ENCODE measurements around the gene PLK3. TPM values are rescaled to one million over a fixed set of nuclear protein-coding genes. Genes with fewer than 3 reads are reported as not detected.
"Not testable (repeated sequence)": the region's sequence is repeated elsewhere in the genome, so short reads cannot be mapped to it uniquely, and the experiment has no call there.

PLK3 gene
- polyA plus RNA-seq (2013, experiment 1 of 2): 7.2 TPM
- polyA plus RNA-seq (2013, experiment 2 of 2): 4.8 TPM

DNA sequence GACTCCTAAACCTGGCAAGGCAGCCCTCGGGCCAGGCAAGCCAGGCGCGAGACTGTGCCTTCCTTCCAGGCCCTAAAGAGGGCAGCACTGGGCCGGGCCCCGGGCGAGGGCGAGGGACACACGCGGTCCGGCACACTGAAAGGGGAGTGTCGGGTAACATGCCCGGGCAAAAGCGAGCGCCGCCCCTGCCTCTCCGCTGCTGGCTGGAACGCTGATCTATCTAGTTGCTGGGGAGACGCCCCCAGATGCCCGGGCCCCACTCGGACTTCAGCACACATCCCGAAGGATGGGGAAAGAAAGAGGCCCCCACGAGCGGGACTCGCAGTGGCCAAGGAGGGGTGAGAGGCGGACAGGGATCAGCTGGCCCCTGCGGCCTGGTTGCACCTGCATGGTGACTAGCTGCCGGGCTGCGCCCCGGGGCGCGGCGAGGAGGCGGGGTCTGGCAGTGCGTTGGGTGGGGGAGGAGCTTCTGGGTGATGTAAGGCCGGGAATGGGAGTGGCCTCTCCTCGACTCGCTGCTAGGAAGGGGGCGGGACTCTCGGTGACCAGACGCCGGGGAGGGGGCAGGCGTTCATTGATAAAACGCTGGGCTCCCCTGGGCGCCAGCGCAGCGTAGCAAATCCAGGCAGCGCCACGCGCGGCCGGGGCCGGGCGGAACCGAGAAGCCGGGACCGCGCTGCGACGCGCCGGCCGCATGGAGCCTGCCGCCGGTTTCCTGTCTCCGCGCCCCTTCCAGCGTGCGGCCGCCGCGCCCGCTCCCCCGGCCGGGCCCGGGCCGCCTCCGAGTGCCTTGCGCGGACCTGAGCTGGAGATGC is at the start of gene PLK3:
PLK3 (plus strand) TSS at position 608 of the 815 bp plus-strand sequence; CDS start at position 695, 87 bp downstream.
- under 1% methylated on average over 79 of the region's 79 CpGs for WGBS
- peak within 1 kb of the TSS; percentile 98 for H3K27ac ChIP-seq (ENCODE audit: low read depth, low read length)

GRCh38 chr1:44757420-44757819 is 42.8 kb upstream of the PLK3 start:
- Histone ChIP-seq H3K4me3 (ENCODE audit: low read length) (no peak overlapping the region), H3K9ac (ENCODE audit: low read depth, low read length) (no peak overlapping the region)

More for the DNA sequence above, at the start of gene PLK3:
- Histone ChIP-seq H3K4me3 (ENCODE audit: low read length) (peak within 1 kb of the TSS; percentile 62), H3K36me3 (ENCODE audit: insufficient read depth, low read length) (peaks cover 21% of the 10 kb centered on the region), H3K4me1 (ENCODE audit: insufficient read depth, low read length) (no peaks in the 10 kb centered on the region), H3K9ac (ENCODE audit: low read depth, low read length) (peak within 1 kb of the TSS; percentile 88), H3K9me3 (ENCODE audit: insufficient read depth, low read depth, low read length) (no peaks in the 10 kb centered on the region), H3K27me3 (ENCODE audit: insufficient read depth, low read length) (0 out of 2 replicates have a peak, but pooled peaks cover 5% of the 10 kb centered on the region)

DNA sequence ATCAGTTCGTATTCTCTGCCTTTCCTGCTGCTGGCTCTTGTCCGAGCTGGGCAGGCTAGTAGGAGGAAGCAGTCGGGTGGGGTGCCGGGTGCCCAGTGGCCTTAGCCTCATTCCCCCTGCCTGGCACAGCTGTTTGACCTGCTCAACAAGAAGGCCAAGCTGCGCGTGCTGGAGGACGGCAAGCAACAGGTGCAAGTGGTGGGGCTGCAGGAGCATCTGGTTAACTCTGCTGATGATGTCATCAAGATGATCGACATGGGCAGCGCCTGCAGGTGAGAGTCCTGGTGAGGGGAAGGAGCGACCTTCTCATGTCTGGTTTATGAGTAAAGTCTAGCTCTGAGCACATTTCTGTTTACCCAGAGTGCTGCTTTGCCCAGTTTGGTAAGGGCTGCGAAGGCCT is 41.1 kb upstream of the PLK3 start:
- Histone ChIP-seq H3K9ac (ENCODE audit: low read depth, low read length) (no peak overlapping the region), H3K4me1 (ENCODE audit: insufficient read depth, low read length) (no peaks in the 10 kb centered on the region), H3K27me3 (ENCODE audit: insufficient read depth, low read length) (no peaks in the 10 kb centered on the region), H3K4me3 (ENCODE audit: low read length) (no peak overlapping the region), H3K36me3 (ENCODE audit: insufficient read depth, low read length) (peaks cover 96% of the 10 kb centered on the region), H3K27ac (ENCODE audit: low read depth, low read length) (no peak overlapping the region), H3K9me3 (ENCODE audit: insufficient read depth, low read depth, low read length) (no peaks in the 10 kb centered on the region)
- 87% methylated on average over 11 of the region's 11 CpGs for WGBS

More at GRCh38 chr1:44757420-44757819, 42.8 kb upstream of the PLK3 start:
- H3K4me1 ChIP-seq (ENCODE audit: insufficient read depth, low read length): no peaks in the 10 kb centered on the region
- no peaks in the 10 kb centered on the region for H3K9me3 ChIP-seq (ENCODE audit: insufficient read depth, low read depth, low read length)
- H3K27me3 ChIP-seq (ENCODE audit: insufficient read depth, low read length): no peaks in the 10 kb centered on the region
- peaks cover 96% of the 10 kb centered on the region for H3K36me3 ChIP-seq (ENCODE audit: insufficient read depth, low read length)
- H3K27ac ChIP-seq (ENCODE audit: low read depth, low read length): no peak overlapping the region
- WGBS: 92% methylated on average over 2 of the region's 2 CpGs

DNA sequence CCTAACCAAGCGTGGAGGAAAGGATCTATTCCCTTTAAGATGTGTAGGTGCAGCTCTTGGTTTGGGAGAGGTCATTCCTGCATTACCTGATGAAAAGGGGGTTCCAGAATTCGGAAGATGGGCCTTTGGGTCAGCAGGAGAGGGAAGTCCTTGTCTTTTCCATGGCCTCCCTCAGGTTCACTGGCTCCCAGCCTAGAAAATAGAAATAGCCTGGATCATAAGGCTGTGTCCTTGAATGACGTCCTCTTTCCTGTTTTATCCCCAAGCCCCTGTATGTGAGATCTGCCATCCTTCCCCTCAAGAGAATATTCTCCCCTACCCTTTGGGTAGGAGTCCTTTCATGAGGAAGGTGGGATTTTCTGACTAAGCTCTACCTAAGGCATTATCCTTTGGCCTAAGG is 39.3 kb upstream of the PLK3 start:
- Histone ChIP-seq H3K4me1 (ENCODE audit: insufficient read depth, low read length) (no peaks in the 10 kb centered on the region), H3K27ac (ENCODE audit: low read depth, low read length) (no peak overlapping the region), H3K9ac (ENCODE audit: low read depth, low read length) (no peak overlapping the region), H3K9me3 (ENCODE audit: insufficient read depth, low read depth, low read length) (no peaks in the 10 kb centered on the region), H3K27me3 (ENCODE audit: insufficient read depth, low read length) (no peaks in the 10 kb centered on the region), H3K36me3 (ENCODE audit: insufficient read depth, low read length) (peaks cover 97% of the 10 kb centered on the region), H3K4me3 (ENCODE audit: low read length) (no peak overlapping the region)
- 89% methylated on average over 3 of the region's 3 CpGs for WGBS

DNA sequence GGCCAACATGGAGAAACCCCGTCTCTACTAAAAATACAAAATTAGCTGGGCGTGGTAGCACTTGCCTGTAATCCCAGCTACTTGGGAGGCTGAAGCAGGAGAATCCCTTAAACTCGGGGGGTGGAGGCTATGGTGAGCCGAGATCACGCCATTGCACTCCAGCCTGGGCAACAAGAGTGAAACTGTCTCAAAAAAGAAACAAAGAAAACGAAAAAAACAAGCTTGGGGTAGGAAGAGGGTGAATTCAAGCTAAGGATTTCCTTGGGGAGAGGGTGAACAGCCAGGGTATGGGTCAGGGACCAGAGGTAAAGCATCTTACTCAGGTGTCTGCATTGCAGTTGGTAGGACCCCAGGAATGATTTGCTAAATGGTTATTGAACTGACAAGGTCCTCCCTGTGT is 33.8 kb upstream of the PLK3 start:
- not testable (repeated sequence) for H3K4me1 ChIP-seq (ENCODE audit: insufficient read depth, low read length); H3K27ac ChIP-seq (ENCODE audit: low read depth, low read length); H3K4me3 ChIP-seq (ENCODE audit: low read length); H3K9ac ChIP-seq (ENCODE audit: low read depth, low read length); H3K9me3 ChIP-seq (ENCODE audit: insufficient read depth, low read depth, low read length); H3K27me3 ChIP-seq (ENCODE audit: insufficient read depth, low read length)
- 94% methylated on average over 6 of the region's 6 CpGs for WGBS
- H3K36me3 ChIP-seq (ENCODE audit: insufficient read depth, low read length): peaks cover 71% of the 10 kb centered on the region

- WGBS: under 1% methylated on average over 65 of the region's 65 CpGs
- peaks cover 44% of the 10 kb centered on the region for H3K36me3 ChIP-seq (ENCODE audit: insufficient read depth, low read length)
- H3K27ac ChIP-seq (ENCODE audit: low read depth, low read length): peak within 1 kb of the TSS; percentile 84
- peak within 1 kb of the TSS; percentile 99 for H3K9ac ChIP-seq (ENCODE audit: low read depth, low read length)
- peak within 1 kb of the TSS; percentile 71 for H3K4me3 ChIP-seq (ENCODE audit: low read length)
- H3K27me3 ChIP-seq (ENCODE audit: insufficient read depth, low read length): no peaks in the 10 kb centered on the region
- 0 out of 2 replicates have a peak, but pooled peaks cover 3% of the 10 kb centered on the region for H3K4me1 ChIP-seq (ENCODE audit: insufficient read depth, low read length)
- no peaks in the 10 kb centered on the region for H3K9me3 ChIP-seq (ENCODE audit: insufficient read depth, low read depth, low read length)
Observed at GRCh38 chr1:44775078-44775929, 24.9 kb upstream of the PLK3 start, which contains the start of gene RPS8. Gene RPS8, plus strand, starts transcription at chr1:44775540. Its CDS starts 57 bp downstream, at chr1:44775597.

GRCh38 chr1:44775930-44776729 is 24.0 kb upstream of the PLK3 start:
- peaks cover 52% of the 10 kb centered on the region for H3K36me3 ChIP-seq (ENCODE audit: insufficient read depth, low read length)
- peak overlapping the region; percentile 99 for H3K9ac ChIP-seq (ENCODE audit: low read depth, low read length)
- 0 out of 2 replicates have a peak, but pooled peaks cover 3% of the 10 kb centered on the region for H3K4me1 ChIP-seq (ENCODE audit: insufficient read depth, low read length)
- WGBS: 3% methylated on average over 36 of the region's 36 CpGs
- peak overlapping the region; percentile 84 for H3K27ac ChIP-seq (ENCODE audit: low read depth, low read length)
- peak overlapping the region; percentile 71 for H3K4me3 ChIP-seq (ENCODE audit: low read length)
- H3K27me3 ChIP-seq (ENCODE audit: insufficient read depth, low read length): no peaks in the 10 kb centered on the region
- no peaks in the 10 kb centered on the region for H3K9me3 ChIP-seq (ENCODE audit: insufficient read depth, low read depth, low read length)

DNA sequence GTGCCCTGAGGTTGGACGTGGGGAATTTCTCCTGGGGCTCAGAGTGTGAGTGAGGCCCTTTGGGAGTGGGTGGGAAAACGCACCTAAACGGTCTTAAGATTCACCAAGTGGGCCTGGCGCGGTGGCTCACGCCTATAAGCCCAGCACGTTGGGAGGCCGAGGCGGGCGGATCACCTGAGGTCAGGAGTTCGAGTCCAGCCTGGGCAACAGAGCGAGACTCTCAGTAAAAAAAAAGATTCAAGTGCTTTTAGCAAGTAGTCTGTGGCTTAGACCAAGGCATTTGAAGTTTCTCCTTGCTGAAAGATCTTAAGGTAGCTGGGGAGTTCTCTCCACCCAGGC is 23.5 kb upstream of the PLK3 start:
- WGBS: 39% methylated on average over 12 of the region's 12 CpGs
- H3K36me3 ChIP-seq (ENCODE audit: insufficient read depth, low read length): peaks cover 54% of the 10 kb centered on the region
- H3K9ac ChIP-seq (ENCODE audit: low read depth, low read length): peak overlapping the region; percentile 99
- peak overlapping the region; percentile 84 for H3K27ac ChIP-seq (ENCODE audit: low read depth, low read length)
- no peaks in the 10 kb centered on the region for H3K27me3 ChIP-seq (ENCODE audit: insufficient read depth, low read length)
- H3K4me3 ChIP-seq (ENCODE audit: low read length): peak overlapping the region; percentile 71
- H3K9me3 ChIP-seq (ENCODE audit: insufficient read depth, low read depth, low read length): no peaks in the 10 kb centered on the region
- 0 out of 2 replicates have a peak, but pooled peaks cover 3% of the 10 kb centered on the region for H3K4me1 ChIP-seq (ENCODE audit: insufficient read depth, low read length)

DNA sequence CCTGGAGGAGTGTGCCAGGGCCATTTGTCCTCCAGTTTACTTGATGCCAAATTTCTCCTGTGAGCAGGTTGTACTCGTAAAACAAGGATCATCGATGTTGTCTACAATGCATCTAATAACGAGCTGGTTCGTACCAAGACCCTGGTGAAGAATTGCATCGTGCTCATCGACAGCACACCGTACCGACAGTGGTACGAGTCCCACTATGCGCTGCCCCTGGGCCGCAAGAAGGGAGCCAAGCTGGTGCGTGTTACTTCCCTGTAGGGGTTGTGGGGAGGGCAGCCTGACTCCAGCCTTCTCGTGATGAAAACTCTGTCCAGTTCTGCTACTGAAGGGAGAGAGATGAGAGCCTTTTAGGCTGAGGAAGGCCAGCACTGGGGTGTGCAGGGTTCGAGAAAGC is 22.6 kb upstream of the PLK3 start:
- Histone ChIP-seq H3K4me3 (ENCODE audit: low read length) (peak overlapping the region; percentile 71), H3K9me3 (ENCODE audit: insufficient read depth, low read depth, low read length) (no peaks in the 10 kb centered on the region), H3K4me1 (ENCODE audit: insufficient read depth, low read length) (0 out of 2 replicates have a peak, but pooled peaks cover 3% of the 10 kb centered on the region), H3K27me3 (ENCODE audit: insufficient read depth, low read length) (no peaks in the 10 kb centered on the region), H3K27ac (ENCODE audit: low read depth, low read length) (peak overlapping the region; percentile 46; the same call in 1 of the 2 replicates), H3K36me3 (ENCODE audit: insufficient read depth, low read length) (peaks cover 54% of the 10 kb centered on the region), H3K9ac (ENCODE audit: low read depth, low read length) (peak overlapping the region; percentile 99)
- WGBS: 95% methylated on average over 14 of the region's 14 CpGs

DNA sequence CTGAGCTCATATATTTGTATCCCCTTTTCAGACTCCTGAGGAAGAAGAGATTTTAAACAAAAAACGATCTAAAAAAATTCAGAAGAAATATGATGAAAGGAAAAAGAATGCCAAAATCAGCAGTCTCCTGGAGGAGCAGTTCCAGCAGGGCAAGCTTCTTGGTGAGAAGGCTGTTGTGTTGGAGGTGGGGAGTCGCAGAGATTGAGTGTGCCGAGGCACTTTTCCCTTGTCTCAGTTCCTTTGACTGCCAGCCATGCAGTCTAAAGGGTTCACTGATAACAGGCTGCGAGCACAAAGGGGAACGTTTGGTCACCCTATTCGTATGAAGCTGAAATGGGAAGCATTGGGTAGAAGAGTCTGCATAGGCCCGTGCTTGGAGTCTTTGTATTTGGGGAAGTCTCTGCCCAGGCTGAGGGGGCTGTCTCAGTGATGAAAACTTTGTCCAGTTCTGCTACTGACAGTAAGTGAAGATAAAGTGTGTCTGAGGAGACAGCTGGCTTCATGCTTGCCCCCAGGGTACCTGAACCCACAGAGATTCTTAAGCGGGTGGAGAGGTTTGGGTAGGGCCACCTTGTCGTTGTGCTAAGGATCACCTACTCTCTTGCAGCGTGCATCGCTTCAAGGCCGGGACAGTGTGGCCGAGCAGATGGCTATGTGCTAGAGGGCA is 22.1 kb upstream of the PLK3 start:
- H3K27me3 ChIP-seq (ENCODE audit: insufficient read depth, low read length): no peaks in the 10 kb centered on the region
- peaks cover 54% of the 10 kb centered on the region for H3K36me3 ChIP-seq (ENCODE audit: insufficient read depth, low read length)
- peak overlapping the region; percentile 71 for H3K4me3 ChIP-seq (ENCODE audit: low read length)
- 94% methylated on average over 13 of the region's 13 CpGs for WGBS
- H3K27ac ChIP-seq (ENCODE audit: low read depth, low read length): no peak overlapping the region; the same call in 1 of the 2 replicates
- H3K9ac ChIP-seq (ENCODE audit: low read depth, low read length): peak overlapping the region; percentile 99
- 0 out of 2 replicates have a peak, but pooled peaks cover 4% of the 10 kb centered on the region for H3K4me1 ChIP-seq (ENCODE audit: insufficient read depth, low read length)
- no peaks in the 10 kb centered on the region for H3K9me3 ChIP-seq (ENCODE audit: insufficient read depth, low read depth, low read length)

Data from HUES64 (cell line).